ENCODE measurements around the gene DGCR6. TPM values are rescaled to one million over a fixed set of nuclear protein-coding genes. Genes with fewer than 3 reads are reported as not detected.
"Not testable (repeated sequence)": the region's sequence is repeated elsewhere in the genome, so short reads cannot be mapped to it uniquely, and the experiment has no call there.

DGCR6 gene
- 10 to 100 TPM in 1 of 4 donors, 1 to 10 TPM in 2, under 1 TPM in 1; 0.84 to 12.8 (median 3.7) TPM for total RNA-seq

DNA sequence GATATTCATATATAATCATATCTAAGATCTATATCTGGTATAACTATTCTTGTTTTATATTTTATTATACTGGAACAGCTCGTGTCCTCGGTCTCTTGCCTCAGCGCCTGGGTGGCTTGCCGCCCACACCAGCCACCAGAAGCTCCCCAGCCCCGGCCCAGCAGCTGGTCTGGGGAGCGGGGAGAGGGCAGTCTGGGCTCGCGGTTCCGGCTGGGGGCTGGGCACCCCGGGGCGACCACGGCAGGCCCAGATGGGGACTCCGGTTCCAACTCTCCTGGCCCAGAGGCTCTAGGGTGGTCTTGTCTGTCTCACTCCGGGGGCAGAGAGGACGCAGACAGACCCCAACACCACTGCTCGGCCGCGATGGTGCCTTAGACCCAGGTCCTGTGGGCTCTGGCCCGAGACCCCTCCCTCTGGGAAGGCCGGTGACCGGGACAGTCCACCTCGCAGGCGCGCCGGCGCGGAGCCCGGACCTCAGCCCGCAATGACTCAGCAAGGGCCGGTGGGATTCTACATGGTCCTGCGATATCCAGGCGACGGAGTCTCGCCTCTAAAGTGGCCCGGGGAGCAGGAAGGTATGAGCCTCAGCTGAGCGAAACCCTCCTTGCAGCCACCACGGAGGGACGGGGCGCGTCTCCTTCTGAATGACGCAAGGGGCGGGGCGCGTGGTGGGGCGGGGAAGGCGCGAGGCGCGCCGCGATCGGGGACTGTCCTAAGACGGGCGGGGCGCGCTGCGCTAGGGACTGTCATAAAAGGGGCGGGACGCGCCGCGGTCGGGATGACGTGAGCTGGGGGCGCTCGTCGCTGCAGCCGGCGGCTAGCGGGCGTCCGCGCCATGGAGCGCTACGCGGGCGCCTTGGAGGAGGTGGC is at the start of gene DGCR6:
TSS of gene DGCR6 (plus strand) at position 781 of the 870 bp plus-strand sequence. CDS start at position 836, 55 bp downstream.
- DNase-seq (ENCODE audit: low spot score) (no peak), ATAC-seq (ENCODE audit: low FRiP score) (peak; percentile 63)
- TF ChIP-seq, protein P1, sequence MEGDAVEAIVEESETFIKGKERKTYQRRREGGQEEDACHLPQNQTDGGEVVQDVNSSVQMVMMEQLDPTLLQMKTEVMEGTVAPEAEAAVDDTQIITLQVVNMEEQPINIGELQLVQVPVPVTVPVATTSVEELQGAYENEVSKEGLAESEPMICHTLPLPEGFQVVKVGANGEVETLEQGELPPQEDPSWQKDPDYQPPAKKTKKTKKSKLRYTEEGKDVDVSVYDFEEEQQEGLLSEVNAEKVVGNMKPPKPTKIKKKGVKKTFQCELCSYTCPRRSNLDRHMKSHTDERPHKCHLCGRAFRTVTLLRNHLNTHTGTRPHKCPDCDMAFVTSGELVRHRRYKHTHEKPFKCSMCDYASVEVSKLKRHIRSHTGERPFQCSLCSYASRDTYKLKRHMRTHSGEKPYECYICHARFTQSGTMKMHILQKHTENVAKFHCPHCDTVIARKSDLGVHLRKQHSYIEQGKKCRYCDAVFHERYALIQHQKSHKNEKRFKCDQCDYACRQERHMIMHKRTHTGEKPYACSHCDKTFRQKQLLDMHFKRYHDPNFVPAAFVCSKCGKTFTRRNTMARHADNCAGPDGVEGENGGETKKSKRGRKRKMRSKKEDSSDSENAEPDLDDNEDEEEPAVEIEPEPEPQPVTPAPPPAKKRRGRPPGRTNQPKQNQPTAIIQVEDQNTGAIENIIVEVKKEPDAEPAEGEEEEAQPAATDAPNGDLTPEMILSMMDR (IDR thresholded peaks at IDR 0.05), result no peak

DNA sequence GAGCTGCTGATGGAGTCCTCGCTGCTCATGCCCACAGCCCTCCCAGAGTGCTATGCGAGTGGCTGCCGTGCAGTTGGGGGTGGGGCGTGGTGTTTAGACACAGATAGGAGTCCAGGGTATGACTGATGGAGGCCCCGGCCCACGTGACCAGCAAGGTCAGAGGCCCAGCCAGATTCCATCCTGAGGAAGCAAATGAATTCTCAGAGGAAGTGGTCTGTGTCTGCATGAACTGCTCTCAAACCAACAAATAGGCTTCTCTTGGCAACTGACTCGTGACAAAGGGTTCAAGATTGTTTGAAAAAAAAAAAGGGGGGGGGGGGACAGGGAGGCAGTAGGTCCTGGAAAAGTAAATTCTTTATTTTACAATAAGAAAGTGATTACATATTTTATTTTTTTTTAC is 46.8 kb upstream of the DGCR6 start:
- ATAC-seq (ENCODE audit: low FRiP score); DNase-seq (ENCODE audit: low spot score): not testable (repeated sequence)

DNA sequence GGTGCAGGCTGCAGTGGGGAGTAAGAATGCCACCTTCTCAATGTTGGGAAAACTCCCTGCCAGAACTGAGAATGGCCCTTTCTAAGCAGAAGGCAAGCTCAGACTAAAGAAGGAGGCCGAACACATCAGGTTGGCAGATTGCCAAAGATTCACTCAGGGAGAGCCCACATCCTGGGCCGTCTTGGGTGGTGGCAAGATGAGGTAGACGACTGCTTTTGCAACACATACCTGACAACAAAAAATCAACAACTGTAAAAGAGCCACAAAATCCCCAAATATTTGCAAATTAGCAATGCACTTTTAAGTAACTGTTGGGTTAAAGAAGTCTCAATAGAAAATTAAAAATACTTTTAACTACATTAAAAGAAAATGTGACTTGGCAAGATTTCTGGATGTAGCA is 24.9 kb upstream of the DGCR6 start:
- not testable (repeated sequence) for ATAC-seq (ENCODE audit: low FRiP score); DNase-seq (ENCODE audit: low spot score)

DNA sequence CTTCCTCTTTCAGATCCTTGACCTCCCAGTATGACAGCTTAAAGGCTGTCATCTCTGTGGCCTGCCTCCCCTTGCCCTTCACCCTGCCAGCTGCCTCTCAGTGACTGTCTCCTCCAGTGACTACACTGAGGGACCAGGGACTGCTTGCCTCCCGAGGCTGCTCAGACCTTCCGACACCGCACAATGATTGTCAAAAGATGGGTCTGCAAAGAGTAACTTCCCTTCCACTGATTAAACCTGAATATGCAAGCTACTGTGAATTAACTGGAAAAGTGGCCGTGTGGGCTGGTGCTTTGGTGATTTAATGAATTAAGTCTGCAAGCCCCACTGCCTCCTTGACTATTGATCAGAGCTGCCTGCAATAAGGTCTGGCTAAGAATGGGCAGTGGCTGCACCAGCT is 21.7 kb upstream of the DGCR6 start:
- not testable (repeated sequence) for DNase-seq (ENCODE audit: low spot score); ATAC-seq (ENCODE audit: low FRiP score)

DNA sequence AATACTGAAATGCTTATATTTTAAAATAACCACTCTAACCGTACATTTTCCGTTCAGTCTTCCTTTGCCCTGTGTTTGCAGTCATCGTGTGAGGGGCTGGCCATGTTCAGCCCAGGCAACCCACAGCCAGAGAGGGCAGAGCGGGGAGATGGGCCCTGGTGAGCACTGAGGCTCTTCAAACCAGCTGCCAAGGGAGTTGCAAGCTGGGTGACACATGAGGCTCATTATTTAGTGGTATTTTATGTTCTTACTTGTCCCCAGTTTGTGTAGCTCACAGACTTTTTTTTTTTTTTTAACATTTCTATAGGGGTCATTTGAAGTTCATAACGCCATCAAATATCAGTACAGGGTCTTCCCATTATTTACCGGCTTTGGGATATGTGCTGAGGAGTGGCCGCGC is 18.0 kb upstream of the DGCR6 start:
- no peak for DNase-seq (ENCODE audit: low spot score)
- ATAC-seq (ENCODE audit: low FRiP score), result no peak
- TF ChIP-seq, protein P1 (IDR thresholded peaks at IDR 0.05), result no peak

DNA sequence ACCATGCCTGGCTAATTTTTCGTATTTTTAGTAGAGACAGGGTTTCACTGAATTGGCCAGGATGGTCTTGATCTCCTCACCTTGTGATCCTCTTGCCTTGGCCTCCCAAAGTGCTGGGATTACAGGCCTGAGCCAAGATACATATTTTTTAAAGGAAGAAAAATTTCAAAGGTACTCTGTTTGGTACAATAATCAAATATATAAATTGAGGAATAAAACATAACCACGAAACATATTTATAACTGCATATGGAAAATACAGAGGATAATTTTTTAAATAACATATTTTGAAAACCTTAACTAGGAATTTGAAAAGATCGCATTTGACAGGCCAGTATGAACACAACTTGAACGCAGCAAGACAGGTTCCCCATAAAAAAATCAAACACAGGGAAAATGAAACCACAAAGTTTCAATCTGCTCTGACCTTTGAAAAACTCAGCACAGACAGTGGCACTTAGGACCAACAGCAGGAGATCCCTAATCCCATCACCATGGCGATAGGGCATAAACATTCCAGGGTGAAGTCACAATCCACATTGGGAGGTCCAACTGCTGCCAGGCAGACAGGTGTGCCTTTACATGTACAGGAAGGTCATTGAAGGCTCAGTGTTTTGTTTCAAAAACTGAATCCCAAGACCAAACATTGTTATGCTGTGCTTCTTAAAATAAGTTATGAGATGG is 15.5 kb upstream of the DGCR6 start:
- not testable (repeated sequence) for DNase-seq (ENCODE audit: low spot score); ATAC-seq (ENCODE audit: low FRiP score)

DNA sequence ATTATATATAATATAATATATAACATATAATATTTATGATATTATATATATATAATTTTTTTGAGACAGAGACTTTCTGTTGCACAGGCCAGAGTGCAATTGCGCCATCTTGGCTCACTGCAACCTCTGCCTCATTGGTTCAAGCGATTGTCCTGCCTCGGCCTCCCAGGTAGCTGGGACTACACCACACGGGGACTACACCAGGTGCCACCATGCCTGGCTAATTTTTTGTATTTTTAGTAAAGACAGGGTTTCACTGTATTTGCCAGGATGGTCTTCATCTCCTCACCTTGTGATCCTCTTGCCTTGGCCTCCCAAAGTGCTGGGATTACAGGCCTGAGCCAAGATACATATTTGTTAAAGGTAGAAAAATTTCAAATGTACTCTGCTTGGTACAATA is 12.3 kb upstream of the DGCR6 start:
- not testable (repeated sequence) for ATAC-seq (ENCODE audit: low FRiP score); DNase-seq (ENCODE audit: low spot score)

DNA sequence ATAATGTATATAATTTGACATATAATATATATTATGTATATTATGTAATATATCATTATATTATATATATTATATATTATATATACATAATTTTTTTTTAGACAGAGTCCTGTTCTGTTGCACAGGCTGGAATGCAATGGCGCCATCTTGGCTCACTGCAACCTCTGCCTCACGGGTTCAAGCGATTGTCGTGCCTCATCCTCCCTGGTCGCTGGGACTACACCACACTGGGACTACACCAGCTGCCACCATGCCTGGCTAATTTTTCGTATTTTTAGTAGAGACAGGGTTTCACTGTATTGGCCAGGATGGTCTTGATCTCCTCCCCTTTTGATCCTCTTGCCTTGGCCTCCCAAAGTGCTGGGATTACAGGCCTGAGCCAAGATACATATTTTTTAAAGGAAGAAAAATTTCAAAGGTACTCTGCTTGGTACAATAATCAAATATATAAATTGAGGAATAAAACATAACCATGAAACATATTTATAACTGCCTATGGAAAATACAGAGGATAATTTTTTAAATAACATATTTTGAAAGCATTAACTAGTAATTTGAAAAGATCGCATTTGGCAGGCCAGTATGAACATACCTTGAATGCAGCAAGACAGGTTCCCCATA is 10.0 kb upstream of the DGCR6 start:
- not testable (repeated sequence) for DNase-seq (ENCODE audit: low spot score); ATAC-seq (ENCODE audit: low FRiP score)

DNA sequence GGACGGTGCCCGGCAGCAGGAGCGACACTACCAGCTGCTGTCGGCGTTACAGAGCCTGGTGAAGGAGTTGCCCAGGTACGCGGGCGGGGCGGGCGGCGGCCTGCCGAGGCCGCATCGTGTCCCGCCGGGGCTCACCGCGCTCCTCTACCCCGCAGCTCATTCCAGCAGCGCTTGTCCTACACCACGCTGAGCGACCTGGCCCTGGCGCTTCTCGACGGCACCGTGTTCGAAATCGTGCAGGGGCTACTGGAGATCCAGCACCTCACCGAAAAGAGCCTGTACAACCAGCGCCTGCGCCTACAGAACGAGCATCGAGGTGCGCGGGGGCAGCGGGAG is 258 bp downstream of the DGCR6 start:
- not testable (repeated sequence) for DNase-seq (ENCODE audit: low spot score); ATAC-seq (ENCODE audit: low FRiP score)

DNA sequence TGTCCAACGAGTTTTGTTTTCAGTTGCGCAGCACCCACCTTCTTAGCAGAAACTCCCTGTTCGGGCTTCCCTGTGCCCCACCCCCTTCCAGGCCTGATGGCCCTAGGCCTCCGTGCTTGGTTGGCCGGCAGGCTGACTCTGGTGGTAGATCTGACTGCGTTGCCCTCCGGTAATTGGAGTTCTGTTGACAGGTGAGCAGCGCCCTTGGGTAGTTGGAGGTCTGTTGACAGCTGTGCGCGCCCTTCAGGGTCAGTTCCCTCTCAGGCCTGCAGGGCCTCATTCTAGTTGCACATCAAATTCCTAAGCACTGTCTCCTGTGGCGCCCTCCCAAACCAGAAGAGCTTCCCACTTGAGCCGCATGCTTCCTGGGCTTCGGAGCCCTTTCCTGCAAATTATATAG is 776 bp downstream of the DGCR6 start:
- no peak for DNase-seq (ENCODE audit: low spot score)
- TF ChIP-seq, protein P1 (IDR thresholded peaks at IDR 0.05), result no peak
- ATAC-seq (ENCODE audit: low FRiP score), result no peak
